Left forelimb (tissue), 1 donor: ENCODE results near the gene PRKAR1A.

ENCODE experiments used
- DNase-seq: peaks from one replicate; pipeline ENCODE4 v3.0.0-alpha.2; 2018; ENCODE audit warnings: low spot score

PRKAR1A gene

GRCh38 chr17:68542698-68543463, 30.7 kb downstream of the PRKAR1A start:
- DNase-seq = no peak

GRCh38 chr17:68544111-68544915, 32.1 kb downstream of the PRKAR1A start:
- DNase-seq = no peak

DNA sequence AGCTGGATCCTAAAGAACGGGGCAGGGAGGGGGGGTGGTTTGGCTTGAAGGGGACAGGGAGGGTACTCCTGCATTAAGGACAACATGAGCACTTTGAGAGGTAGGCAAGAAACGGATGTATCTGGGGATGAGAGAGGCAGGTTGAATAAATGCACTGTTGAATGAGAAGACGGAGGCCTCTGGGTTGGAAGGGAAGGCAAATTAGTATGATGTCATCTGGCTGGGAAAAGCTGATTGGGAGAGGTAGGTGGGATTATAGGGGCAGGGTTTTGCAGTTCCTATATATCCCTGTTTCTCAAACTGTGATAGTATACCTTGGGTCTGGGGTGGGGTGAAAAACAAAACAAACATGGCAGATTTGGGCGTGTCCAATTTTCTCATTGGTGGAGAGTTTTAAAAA, 44.3 kb downstream of the PRKAR1A start:
- no peak for DNase-seq

GRCh38 chr17:68559316-68559715, 47.1 kb downstream of the PRKAR1A start:
- DNase-seq = no peak

DNA sequence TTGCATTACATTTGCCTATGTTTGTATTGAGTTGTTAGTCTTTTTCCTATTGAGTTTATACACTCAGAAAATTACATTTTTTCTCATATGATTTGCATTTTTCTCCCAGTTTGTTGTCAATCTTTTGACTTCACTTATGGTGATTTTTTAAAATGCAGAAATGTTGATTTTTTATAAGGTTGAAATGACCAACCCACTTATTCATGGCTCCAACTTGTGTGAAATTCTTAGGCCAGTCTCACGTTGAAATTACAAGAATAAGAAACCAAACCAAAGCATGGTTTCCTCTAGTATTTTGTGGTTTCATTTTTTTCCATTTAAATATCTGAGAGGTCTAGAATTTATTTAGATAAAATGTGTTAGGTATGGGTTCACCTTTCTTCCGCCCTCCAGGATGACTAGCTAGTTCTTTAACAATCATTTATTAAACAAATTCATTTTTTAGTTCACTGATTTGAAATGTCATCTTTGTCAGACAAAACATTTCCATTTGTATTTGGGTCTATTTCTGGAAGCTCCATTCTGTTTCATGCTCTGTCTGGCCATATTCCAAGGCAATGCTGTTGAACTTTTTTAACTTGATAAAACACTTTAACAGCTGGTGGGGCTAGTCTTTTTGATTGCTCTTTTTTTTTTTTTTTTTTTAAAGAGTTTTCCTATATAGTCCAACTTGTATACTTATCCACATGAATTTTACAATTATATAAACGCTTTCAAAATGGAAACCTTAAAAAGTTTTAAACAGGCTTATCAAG, 48.9 kb downstream of the PRKAR1A start:
- DNase-seq = no peak

GRCh38 chr17:68562736-68563135, 50.5 kb downstream of the PRKAR1A start:
- DNase-seq = no peak

DNA sequence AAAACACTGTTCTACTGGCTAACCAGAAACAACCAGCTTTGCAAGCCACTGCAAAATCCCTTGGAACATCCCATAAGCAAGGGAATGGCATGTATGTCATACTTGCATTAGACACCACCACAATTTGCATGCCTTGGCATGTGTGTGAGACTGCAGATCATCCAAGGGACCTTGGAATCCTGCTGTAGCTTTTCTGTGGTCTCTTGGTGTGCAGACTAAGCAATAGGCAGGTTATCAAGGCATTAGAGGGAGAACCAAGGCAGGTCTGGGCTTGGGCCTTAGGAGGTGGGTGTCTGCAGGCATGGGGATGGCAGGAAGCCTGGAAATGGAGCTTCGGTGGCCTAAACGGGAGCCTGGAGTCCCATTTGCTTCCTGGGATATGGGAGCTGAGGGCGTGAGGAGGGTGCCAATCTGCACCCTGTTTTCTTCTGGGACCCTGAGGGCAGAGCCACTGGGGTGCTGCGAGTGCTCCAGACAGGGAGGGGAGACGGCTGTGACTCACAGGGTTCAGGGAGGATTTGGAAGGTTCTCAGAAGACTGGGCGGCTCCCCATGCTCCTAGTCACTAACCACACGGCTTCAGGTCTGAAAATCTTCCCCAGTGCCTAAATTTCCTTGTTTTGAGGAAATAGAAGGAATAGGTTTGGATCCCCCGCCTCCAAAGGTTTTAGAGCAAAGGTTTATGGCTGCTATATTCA, 52.3 kb downstream of the PRKAR1A start:
- peak; percentile 36 for DNase-seq

DNA sequence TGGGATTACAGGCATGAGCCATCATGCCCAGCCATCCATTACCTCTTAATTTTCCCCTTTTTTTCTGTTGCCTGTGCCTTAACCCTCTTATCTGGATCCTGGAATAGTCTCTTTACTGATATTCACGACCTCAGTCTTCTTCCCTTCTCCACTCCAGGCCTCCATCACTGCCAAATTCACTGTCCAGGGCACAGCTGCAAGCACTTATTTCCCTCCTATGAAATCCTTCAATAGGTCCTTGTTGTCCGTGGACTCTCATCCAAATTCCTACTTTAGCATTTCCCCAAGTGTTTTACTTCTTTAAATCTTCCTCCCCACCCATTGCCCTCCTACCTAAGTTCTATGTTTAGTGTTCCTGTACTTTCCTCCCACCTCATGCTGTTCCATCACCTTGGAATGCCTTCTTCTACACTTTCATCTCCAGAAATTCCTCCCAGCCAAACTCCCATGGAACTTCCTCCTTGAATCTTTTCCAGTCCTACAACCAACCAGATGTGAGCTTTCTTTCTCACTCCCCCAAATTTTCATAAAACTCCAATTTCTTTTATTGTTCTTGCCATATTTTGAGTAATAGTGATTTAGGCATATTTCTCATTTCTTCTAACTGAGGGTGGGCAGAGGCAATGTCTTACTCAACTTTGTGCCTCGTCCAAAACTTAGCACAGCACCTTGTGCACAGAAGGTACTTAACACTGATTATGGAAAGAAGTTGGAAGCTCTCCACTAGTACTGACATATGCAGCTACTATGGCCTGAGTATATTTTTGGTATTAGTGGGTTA, 53.6 kb downstream of the PRKAR1A start:
- no peak for DNase-seq

DNA sequence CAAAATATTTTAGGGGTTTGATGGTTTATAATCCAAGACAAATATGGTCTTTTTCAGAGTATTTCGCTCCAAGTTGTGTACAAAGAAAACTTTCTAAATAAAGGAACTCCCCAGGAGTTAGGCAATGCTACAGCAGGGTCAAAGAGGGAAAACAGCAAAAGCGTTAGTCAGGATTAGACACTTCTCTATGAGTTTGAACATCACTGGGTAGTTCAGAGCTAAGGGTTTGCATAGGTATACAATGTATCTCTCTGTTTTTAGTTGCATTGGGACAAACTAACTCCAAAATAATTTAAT, 54.2 kb downstream of the PRKAR1A start:
- no peak for DNase-seq

DNA sequence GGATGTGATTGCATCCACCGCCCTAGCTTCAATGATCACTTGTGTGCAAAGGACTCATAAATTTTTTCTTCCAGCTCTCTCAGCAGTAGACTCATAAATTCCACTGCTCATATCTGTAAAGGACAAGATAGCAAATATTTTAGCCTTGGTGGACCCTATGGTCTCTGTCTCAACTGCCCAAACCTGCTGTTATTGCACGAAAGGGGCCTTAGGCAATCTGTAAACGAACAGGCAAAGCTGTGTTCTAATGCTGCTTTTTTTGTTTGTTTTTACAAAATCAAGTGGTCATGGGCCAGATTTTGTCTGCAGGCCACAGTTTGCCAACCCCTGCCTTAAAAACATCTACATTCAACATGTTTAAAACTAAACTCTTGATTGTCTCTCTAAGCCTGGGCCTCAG, 54.8 kb downstream of the PRKAR1A start:
- DNase-seq = no peak

- DNase-seq = no peak
Observed at GRCh38 chr17:68567581-68567980, 55.4 kb downstream of the PRKAR1A start.

DNA sequence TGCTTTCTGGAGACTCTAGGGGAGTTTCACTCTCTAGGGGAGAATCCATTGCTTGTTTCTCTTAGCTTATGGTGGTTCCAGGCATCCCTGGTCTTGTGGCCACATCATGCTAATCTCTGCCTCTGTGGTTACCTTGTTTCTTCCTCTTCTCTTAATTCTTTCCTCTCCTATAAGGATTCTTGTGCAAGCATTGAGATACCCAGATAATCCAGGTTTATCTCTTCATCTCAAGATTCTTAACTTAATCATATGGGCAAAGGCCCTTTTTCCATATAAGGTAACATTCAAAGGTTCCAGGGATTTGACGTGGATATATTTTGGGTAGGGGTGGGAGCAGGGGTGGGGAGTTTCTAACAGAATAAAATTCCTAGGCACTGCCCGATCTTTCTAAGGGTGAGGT, 56.4 kb downstream of the PRKAR1A start:
- no peak for DNase-seq

DNA sequence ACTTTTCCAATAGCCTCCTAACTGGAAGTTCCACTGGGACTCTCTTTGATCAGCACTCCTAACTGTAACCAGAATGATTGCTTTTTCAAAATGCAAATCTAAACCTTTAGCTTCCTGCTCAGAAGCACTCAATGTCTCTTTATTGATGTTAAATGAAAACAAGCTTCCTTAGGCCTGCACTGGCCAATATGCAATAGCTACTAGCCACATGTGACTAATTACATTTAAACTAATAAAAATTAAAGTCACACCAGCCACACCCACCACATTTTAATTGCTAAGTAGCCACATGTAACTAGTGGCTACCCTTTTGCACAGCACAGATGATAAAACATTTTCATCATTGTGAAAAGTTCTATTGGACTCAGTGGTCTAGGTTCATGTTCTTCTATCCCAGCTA, 57.1 kb downstream of the PRKAR1A start:
- no peak for DNase-seq

DNA sequence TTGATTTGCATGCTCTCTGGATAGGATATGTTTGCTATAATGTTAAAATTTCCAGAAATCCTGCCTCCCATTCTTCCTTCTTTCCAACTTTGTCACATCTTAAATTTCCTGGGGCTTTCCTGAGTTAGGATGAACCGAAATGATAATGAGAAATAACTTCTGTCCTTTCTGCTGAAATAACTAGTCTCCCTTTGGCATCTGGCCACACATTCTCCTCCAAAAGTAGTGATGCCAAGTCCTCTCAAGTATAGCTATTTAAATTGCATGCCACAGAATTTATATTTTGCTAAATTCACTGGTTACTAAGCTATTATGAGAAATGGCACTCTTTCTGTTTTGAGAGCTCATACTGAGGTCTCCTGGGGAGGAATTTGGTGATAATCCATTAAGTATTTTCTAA, 58.3 kb downstream of the PRKAR1A start:
- peak; percentile 4 for DNase-seq

GRCh38 chr17:68572138-68572842, 60.1 kb downstream of the PRKAR1A start:
- DNase-seq = peak; percentile 42

GRCh38 chr17:68573338-68573737, 61.1 kb downstream of the PRKAR1A start:
- DNase-seq = no peak

GRCh38 chr17:68576137-68576536, 63.9 kb downstream of the PRKAR1A start:
- peak; percentile 63 for DNase-seq

DNA sequence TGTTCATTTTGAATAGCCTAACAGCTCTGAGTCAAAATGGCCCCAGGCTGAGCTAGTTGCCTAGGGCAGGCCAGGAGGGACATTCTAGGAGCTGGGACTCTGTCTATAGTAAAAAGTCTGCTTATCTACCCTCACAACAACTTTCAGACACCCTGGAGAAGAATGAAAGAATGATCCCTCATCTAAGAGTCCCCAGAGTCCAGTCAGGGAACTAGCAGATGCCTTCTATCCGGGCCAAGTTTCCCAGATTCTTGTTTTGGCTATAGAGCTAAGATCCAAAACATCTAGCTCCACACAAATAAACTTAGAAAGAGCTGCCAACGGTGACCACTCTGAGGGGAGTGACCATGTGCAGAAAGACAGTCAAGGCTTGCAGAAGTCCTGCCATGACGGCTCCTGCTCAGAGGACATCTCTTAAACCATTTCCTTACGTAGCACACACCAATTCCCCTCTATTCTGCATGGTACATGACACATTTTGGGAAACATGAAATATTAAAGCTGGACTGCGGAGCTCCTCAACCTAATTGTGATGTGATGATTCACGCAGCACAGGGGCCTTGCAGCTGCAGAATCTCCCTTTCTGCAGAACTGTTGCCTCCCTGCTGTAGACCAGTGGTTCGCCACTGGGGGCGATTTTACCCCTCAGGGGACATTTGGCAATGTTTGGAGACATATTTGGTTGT, 64.7 kb downstream of the PRKAR1A start:
- peak; percentile 70 for DNase-seq

DNA sequence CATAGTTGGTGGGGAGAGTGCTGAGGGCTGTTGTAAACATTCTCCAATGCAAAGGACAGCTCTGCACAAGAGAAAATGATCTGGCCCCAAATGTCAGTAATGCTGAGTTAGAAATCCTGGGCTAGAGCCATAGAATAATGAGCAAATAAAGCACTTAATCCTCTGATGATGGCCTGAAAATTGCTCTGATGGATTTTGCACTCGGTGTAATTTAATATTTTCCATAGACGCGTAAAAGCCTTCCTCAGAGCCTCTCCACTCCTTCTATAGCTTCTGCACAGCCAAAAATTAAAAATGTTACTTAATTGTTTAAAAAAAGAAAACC, 65.2 kb downstream of the PRKAR1A start:
- no peak for DNase-seq

GRCh38 chr17:68578236-68578635, 66.0 kb downstream of the PRKAR1A start:
- DNase-seq = peak; percentile 28
